ENCODE measurements around the gene PRKG1.

PRKG1 gene

DNA sequence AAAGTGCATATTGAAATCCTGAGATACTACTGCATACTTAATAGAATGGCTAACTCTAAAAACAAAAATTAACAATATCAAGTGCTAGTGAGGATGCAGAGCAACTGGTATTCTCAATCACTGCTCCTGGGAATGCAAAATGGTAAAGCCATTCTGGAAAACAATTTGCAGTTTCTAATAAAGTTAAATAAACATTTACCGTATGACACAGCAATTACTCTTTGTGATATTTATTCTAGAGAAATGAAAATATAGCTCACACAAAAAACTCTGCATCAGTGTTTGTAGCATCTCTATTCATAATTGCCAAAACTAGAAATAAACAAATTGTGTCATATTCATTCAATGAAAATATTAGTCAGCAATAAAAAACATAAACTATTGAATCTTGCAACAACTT is 984.8 kb downstream of the PRKG1 start:
- no peak for DNase-seq (ENCODE audit: low read depth in 2 of 2)

- no peak for DNase-seq (ENCODE audit: low read depth in 2 of 2)
Measured at GRCh38 chr10:52063159-52063558, 988.9 kb downstream of the PRKG1 start.

GRCh38 chr10:52064084-52064845 is 990.0 kb downstream of the PRKG1 start:
- no peak for DNase-seq (ENCODE audit: low read depth in 2 of 2)

DNA sequence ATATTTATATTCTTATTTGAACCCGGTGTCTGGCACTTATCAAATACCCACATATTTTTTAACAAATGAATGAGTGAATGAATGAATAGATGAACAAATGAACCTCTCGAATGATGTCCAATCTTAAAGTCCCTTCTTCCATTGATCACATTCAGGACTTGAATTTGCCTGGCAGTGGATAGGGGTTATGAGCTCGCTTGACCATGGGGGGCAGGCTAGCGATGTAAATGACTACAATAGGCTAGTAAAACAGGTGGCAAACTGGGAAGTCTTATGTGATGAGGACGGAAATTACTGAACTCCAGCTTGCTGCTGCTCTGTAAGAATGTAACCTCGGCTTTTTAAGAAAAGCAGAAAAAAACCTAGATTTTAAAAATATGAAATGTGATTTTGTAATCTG is 992.1 kb downstream of the PRKG1 start:
- DNase-seq (ENCODE audit: low read depth in 2 of 2): no peak

GRCh38 chr10:52068485-52068884 is 994.2 kb downstream of the PRKG1 start:
- no peak for DNase-seq (ENCODE audit: low read depth in 2 of 2)

- no peak for DNase-seq (ENCODE audit: low read depth in 2 of 2)
Measured at GRCh38 chr10:52071814-52072213, 997.5 kb downstream of the PRKG1 start.

GRCh38 chr10:52074505-52075026 is 1000.3 kb downstream of the PRKG1 start:
- DNase-seq (ENCODE audit: low read depth in 2 of 2): no peak

DNA sequence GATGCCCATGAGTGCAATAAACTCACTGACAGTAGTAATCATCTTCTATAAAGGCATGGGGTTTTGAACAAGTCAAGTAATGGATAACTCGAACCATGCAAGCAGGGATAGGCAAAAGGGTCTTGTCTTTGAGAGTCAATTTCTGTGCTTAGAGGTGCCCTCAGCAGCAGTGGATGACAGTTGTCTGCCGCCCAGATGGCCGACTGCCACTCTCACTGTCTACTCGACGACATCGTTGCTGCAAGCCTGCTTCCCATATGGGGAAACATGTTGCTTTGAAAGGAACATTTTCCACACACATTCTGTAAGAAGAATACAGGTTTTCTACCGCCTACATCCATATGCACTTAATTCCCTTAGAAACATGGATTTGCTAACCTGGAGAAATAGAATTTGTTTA is 1003.5 kb downstream of the PRKG1 start:
- DNase-seq (ENCODE audit: low read depth in 2 of 2): no peak

DNA sequence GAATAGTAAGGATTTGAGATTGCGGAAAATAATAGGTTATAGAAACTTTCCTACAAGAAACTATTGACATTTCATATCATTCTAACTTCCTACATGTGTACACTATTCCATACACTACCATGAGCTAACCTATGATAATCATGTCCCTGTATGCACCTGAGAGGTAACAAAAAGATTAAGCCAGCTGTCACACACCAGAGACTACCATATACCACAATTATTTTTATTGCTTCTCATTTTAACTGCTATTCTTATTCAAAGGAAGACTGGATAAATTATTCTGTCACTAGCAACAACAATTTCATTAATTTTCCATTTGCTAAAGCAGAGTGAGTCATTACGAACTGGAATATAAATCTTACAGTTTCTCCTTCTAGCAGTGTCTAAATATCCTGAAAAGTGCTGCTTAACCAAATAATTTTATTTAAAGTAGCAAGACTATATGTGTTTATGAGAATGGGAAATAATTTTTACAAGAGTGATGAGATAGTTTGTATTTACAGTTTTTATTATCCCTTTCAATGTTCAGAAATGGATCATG is 1004.2 kb downstream of the PRKG1 start:
- no peak for DNase-seq (ENCODE audit: low read depth in 2 of 2)

DNA sequence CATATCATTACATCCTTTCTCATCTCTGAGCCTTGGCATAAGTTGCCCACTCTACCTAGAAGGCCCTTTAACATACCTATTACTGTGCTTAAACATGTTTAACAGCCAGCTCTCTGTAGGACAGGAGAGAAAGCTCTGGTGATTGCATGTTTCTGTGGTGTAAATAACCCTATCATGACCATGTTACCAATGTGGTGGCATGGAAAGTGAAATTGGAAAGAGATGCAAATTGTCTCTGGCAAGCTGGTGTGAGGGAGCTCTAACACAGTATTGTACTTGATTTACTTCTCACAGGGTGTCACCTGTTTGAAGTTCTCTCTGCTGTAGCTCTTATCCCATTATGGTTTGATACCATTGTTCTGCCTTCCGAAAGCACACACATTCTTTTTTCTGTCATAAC is 1008.0 kb downstream of the PRKG1 start:
- DNase-seq (ENCODE audit: low read depth in 2 of 2): no peak

DNA sequence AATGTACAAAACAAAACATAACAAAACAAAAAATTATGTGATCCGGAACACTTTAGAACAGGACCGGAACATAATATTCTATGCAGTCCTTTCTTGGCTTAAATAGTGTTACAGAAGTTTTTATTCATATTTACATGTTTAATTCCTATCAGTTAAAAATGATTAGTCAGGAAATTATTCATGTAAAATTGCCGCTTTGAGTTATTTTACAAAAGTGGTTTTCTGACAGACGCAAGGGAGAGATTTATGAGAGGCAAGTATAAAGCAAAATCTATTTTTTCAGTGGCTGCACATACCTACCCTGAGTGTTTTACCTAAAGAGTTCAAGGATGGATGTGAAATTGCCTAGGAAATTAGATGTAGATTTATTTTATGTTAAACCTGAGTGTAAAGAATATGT is 1009.1 kb downstream of the PRKG1 start:
- DNase-seq (ENCODE audit: low read depth in 2 of 2): no peak

- DNase-seq (ENCODE audit: low read depth in 2 of 2): no peak
Measured at GRCh38 chr10:52092390-52092789, 1018.1 kb downstream of the PRKG1 start.

- no peak for DNase-seq (ENCODE audit: low read depth in 2 of 2)
Measured at GRCh38 chr10:52098130-52098529, 1023.8 kb downstream of the PRKG1 start.

DNA sequence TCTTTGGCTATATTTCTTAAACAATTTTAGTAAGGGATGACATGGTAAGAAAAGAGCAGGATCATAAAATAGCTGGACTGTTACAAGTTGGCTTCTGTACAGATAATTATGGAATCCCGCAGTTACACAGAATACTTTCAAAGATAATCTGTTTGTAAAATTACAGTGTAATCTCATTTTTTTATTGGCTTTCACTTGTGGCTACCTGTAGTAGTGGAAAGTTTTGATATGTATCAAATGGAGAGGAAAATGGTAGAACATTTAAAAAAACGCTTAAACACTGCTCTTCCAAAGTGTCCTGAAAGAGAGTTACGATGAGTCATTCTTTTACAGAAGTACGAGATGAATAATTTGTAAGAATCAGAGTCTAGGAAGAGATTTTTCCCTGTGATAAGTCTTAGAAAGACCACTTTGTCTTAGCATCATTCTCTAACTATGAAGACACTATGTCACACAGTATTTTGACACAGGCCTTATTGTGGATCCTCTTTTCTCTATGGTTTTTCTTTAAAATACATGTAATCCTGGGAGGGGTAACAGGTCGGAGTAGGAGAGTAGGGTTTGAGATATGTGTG is 1024.8 kb downstream of the PRKG1 start:
- no peak for DNase-seq (ENCODE audit: low read depth in 2 of 2)

DNA sequence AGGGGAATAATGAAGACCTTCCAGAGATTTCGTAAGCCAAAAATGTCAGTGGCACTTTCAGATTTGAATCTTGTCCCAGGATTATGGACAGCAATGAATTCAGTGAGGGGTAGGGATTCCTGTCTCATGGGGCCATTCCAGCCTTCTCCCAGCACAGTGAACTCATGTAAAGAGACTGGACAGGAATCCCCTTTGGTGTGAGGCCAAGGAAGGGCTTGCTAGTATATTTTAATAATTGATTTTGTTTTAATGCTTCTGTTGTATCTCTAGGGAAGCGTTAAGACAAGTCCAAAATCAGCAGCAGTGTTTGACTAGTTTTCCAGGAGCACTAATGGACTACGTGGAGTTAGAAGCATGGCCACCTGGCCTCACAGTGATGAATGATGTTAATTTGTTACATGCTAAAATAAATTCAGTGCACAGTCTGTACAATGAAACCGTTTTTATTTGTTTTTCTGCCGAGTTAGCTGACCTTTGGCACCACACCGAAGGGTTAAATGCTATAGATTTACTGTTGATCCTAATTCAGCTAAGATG is 1025.8 kb downstream of the PRKG1 start:
- DNase-seq (ENCODE audit: low read depth in 2 of 2): no peak

DNA sequence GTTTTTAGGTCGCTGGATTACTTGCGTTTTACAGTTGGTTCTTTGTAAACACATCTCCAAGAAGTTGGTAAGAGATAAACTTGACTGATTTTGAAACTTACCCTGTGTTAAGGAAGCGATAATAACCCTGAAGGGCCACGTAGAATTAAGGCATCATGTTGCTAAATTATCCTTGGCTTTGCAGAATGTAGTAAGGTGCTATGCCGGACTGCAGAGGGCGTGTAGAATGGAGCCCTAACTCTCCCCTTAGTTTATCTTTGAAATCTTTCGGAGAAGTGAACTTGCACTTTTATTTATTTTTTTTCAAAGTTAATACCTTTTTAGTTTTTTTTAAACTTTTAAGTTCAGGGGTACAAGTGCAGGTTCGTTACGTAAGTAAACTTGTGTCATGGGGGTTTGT is 1031.0 kb downstream of the PRKG1 start:
- DNase-seq (ENCODE audit: low read depth in 2 of 2): no peak

DNA sequence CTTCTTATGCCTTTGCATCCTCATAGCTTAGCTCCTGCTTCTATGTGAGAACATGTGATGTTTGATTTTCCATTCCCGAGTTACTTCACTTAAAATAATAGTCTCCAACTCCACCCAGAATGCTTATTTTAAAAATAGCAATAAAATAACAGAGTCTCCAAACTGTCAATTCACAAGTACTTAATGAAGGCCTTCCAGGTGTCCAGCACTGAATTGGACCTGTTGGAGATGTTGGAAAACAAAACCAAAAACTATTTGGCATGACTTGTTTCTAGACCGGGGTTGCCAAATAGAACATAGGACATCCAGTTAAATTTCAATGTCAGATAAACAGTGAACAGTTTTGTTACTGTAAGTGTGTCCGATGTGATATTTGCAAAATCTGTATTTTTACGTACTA is 1031.7 kb downstream of the PRKG1 start:
- no peak for DNase-seq (ENCODE audit: low read depth in 2 of 2)

DNA sequence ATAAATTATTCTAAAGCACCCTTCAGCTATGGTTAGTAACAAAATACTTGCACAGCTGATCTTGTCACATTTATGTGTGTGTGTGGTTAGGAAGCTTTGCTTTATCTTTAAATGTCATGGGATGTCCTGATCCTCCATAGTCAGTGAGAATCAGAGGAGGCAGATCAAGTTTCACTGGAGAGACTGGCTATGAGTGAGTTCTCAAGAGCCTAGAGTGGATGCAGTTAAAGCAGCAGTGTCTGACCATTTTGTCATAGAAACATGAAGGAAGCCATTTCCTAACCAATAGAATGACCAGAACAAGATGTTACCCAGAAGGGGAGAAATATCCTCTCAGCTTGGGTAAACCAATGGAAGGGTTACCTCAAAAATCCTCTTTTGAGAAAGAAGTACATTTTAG is 1032.6 kb downstream of the PRKG1 start:
- DNase-seq (ENCODE audit: low read depth in 2 of 2): no peak

GRCh38 chr10:52108236-52108635 is 1033.9 kb downstream of the PRKG1 start:
- DNase-seq (ENCODE audit: low read depth in 2 of 2): no peak

DNA sequence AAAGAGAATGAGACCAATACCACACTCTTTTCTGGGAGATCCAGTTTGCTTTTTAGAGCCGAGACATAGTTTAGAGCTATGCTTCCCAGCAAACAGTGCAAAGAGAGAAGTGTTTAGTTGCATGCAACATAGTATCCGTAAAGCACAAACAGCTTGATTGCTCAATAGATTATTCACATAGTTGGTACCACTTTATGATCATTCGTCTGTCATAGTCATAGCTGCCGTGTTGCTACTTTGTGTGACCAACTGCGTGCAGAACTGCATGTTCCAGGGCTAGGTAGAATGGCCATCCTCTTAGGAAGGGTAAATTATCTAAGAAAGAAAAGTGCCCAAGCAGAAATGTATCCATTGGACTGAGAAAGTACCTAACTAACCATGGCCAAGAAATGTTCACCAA is 1036.3 kb downstream of the PRKG1 start:
- no peak for DNase-seq (ENCODE audit: low read depth in 2 of 2)

DNA sequence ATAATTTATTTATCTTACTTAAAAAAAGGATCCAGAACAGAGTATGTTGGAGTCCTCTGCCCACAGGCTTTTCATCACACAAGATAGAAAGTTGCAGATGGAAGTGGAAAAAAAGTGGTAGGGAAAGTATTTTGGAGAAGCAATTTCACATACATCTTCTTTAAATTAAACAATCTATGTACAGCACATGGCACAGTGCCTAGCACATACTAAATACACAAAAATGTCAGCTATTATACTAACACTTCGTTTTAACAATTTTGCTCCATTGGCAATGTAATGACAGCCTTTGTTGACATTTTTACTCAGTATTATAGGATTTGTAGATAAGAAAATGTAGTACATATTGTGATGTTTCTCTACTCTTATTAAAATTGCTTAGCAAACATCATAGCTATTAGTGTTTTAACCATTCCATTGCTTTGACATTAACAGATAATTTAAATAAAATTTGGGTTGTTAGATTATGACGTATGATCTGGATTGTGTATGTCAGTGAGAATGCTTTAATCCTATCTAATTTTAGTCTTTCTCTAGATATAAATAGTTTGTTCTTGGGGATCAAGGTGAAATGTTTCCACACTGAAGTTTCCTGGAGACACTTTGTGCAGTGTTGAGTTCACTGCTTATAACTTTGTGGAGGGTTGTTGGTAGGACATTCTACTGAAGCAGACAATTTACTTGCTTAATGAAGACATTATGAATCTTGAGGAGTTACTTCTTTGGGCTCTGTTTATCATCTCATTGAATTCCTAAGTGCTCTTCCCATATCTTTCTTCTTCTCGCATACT is 1037.0 kb downstream of the PRKG1 start:
- DNase-seq (ENCODE audit: low read depth in 2 of 2): no peak

GRCh38 chr10:52115823-52116222 is 1041.5 kb downstream of the PRKG1 start:
- no peak for DNase-seq (ENCODE audit: low read depth in 2 of 2)
